Vein endothelial cell (primary cell): Measurements from ENCODE around the gene PTP4A2. TPM values are rescaled to one million over a fixed set of nuclear protein-coding genes. Genes with fewer than 3 reads are reported as not detected.

Experiments used
- total RNA-seq: library from RNA; depleted of rRNA; stranded (reverse); fragments of >200 nt; gene quantifications from 2 replicates; pipeline ENCODE4 v1.2.3, GENCODE V29; 2012

PTP4A2 gene
- 234 and 338 TPM in 2 replicates for total RNA-seq

GRCh38 chr1:31938184-31938975 lies at the start of gene PTP4A2:
PTP4A2 (minus strand) TSS chr1:31938368; CDS start chr1:31919065, 19,303 bp downstream.

Other genes starting within 250 kb of the PTP4A2 start
- 0.65 and 0.86 TPM in 2 replicates for gene COL16A1, start 234.4 kb downstream of the PTP4A2 start, total RNA-seq
- 0.19 and 0.65 TPM in 2 replicates for gene ADGRB2, start 174.0 kb downstream of the PTP4A2 start, total RNA-seq
- gene SPOCD1, start 122.3 kb downstream of the PTP4A2 start, total RNA-seq: 31.4 and 53.6 TPM in 2 replicates
- 72.8 and 82.4 TPM in 2 replicates for gene KHDRBS1, start 75.5 kb upstream of the PTP4A2 start, total RNA-seq
- gene TMEM39B, start 134.6 kb upstream of the PTP4A2 start, total RNA-seq: 17.6 and 19.3 TPM in 2 replicates
- 75.8 and 84.3 TPM in 2 replicates for gene KPNA6, start 169.7 kb upstream of the PTP4A2 start, total RNA-seq
- gene TXLNA, start 241.3 kb upstream of the PTP4A2 start, total RNA-seq: 93.1 and 95.1 TPM in 2 replicates